ENCODE data around the gene CCNB1. TPM values are rescaled to one million over a fixed set of nuclear protein-coding genes. Genes with fewer than 3 reads are reported as not detected.
"Not testable (repeated sequence)": the region's sequence is repeated elsewhere in the genome, so short reads cannot be mapped to it uniquely, and the experiment has no call there.

The CCNB1 gene
- total RNA-seq, 2 experiments from 2014 or later: 1.4 to 1.5 TPM

DNA sequence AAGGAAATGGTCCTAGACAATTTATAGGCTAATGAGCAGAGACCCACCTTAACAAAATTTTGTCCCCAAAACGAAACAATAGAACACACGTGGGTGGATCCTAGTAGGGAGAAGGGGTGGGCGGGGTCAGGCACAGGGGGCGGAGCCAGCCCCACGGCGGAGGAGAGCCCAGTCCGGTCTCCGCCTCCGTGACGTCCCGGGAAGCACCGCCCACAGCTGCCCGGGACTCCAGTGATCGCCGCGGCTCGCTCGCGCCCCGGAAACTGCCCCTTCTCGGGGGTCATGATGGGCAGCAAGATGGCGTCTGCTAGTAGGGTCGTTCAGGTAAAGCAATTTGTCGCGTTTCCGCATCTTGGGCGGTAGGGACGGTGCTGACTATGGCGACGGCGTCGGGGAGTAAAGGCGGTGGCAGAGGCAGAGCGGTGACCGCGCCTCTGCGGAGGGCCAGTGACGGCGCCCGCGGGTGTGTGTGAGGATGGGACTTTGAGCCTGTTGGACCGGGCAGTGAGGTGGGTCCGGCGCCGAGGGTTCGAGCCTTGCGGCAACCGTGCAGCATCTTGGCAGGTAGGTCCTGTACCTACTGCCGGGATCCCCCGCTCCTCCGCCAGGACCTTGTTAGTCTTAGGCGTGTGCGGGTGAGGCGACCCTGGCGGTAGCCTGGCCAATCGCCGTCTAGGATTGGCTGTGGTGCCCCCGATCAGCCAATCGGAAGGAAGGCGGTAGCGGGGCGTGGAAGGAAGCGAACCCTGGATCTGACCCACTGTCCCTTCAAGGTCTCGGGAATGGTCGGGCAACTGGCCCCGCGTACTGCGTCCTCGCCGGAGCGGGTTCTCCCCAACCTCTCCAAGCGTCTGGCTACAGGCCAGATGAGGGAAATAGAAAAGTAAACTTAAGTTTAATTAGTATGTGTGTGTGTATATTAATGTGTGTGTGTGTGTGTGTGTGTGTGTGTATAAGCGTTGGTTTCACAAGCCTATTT is 50.9 kb downstream of the CCNB1 start:
- Histone ChIP-seq H3K36me3 (ENCODE audit: insufficient read depth, low read length) (peaks cover 3% of the 10 kb centered on the region), H3K9me3 (ENCODE audit: control insufficient read depth in 1 of 2, insufficient read depth in 1 of 2, low read length in 2 of 2) (peaks cover 0 to 3% of the 10 kb centered on the region in 2 experiments), H3K27me3 (ENCODE audit: control insufficient read depth in 1 of 2, insufficient read depth in 2 of 2, low read length in 2 of 2) (no peaks in the 10 kb centered on the region), H3K27ac (ENCODE audit: low read depth in 1 of 2, low read length in 2 of 2) (peak overlapping the region; percentile 88 to 93), H3K4me3 (ENCODE audit: low read length) (peak overlapping the region; percentile 89), H3K4me1 (ENCODE audit: insufficient read depth, low read length) (peaks cover 5% of the 10 kb centered on the region)
- Mint-ChIP-seq H3K36me3 (ENCODE audit: low read depth) (peaks cover 20% of the 10 kb centered on the region), H3K9me3 (no peaks in the 10 kb centered on the region), H3K4me3 (peak overlapping the region; percentile 95), H3K4me1 (ENCODE audit: low read depth) (peaks cover 36% of the 10 kb centered on the region), H3K27me3 (no peaks in the 10 kb centered on the region), H3K27ac (peak overlapping the region; percentile 98)
- CTCF ChIA-PET: interaction anchor here (1.1 to 1.5 kb wide), 3 partner anchors 17 to 124 kb away, joined by 4 to 8 read pairs (median 6); partner anchors contain the start of genes CDK7 and SLC30A5
- POLR2A ChIA-PET: interaction anchor here (0.6 to 3.3 kb wide), 7 partner anchors 16 to 945 kb away, joined by 3 to 24 read pairs (median 4); partner anchors contain the start of gene CDK7
- intact Hi-C loops (cut with DNase I, micrococcal nuclease): loop anchor here (1.0 to 10.0 kb wide), 5 partner anchors 16 to 151 kb away; partner anchors contain the start of genes CDK7 (in 2 of the 2), CENPH (in 2 of the 2), AK6 (in 1 of the 2) and CCDC125 (in 1 of the 2)
- peak; percentile 91 for ATAC-seq (ENCODE audit: poor library complexity)
- DNase-seq: peak; percentile 85 to 99 (median 94)
- TF ChIP-seq, protein P1, sequence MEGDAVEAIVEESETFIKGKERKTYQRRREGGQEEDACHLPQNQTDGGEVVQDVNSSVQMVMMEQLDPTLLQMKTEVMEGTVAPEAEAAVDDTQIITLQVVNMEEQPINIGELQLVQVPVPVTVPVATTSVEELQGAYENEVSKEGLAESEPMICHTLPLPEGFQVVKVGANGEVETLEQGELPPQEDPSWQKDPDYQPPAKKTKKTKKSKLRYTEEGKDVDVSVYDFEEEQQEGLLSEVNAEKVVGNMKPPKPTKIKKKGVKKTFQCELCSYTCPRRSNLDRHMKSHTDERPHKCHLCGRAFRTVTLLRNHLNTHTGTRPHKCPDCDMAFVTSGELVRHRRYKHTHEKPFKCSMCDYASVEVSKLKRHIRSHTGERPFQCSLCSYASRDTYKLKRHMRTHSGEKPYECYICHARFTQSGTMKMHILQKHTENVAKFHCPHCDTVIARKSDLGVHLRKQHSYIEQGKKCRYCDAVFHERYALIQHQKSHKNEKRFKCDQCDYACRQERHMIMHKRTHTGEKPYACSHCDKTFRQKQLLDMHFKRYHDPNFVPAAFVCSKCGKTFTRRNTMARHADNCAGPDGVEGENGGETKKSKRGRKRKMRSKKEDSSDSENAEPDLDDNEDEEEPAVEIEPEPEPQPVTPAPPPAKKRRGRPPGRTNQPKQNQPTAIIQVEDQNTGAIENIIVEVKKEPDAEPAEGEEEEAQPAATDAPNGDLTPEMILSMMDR (IDR thresholded peaks at IDR 0.05): no peak

DNA sequence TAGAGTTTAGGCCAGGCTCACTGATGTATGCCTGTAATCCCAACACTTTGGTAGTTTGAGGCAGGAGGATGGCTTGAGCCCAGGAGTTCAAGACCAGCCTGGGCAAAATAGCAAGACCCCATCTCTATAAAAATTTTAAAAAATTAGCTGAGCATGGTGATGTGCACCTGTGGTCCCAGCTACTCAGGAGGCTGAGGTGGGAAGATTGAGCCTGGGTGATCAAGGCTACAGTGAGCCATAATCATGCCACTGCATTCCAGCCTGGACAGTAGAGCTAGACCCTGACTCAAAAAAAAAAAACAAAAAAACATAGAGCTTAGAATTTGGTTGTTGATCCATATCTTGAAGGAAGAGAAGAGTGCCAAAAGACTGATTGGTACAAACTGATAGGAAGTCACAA is 53.0 kb downstream of the CCNB1 start:
- TF ChIP-seq, protein P1 (IDR thresholded peaks at IDR 0.05): no peak
- intact Hi-C loops (cut with DNase I, micrococcal nuclease): loop anchor here (5.0 to 10.0 kb wide), 2 partner anchors 55 to 112 kb away; partner anchors contain the start of genes CCDC125 (in 1 of the 2) and CCNB1 (in 1 of the 2)
- H3K4me1 ChIP-seq (ENCODE audit: insufficient read depth, low read length): peaks cover 5% of the 10 kb centered on the region
- Mint-ChIP-seq H3K4me1 (ENCODE audit: low read depth) (peaks cover 35% of the 10 kb centered on the region), H3K27ac (no peak overlapping the region), H3K9me3 (no peaks in the 10 kb centered on the region), H3K36me3 (ENCODE audit: low read depth) (peaks cover 20% of the 10 kb centered on the region), H3K27me3 (no peaks in the 10 kb centered on the region), H3K4me3 (peak overlapping the region; percentile 51)
- H3K4me3 ChIP-seq (ENCODE audit: low read length): no peak overlapping the region
- CTCF ChIA-PET: no interaction called here
- peaks cover 5% of the 10 kb centered on the region for H3K36me3 ChIP-seq (ENCODE audit: insufficient read depth, low read length)
- no peak overlapping the region for H3K27ac ChIP-seq (ENCODE audit: low read depth in 1 of 2, low read length in 2 of 2)
- H3K27me3 ChIP-seq (ENCODE audit: control insufficient read depth in 1 of 2, insufficient read depth in 2 of 2, low read length in 2 of 2): no peaks in the 10 kb centered on the region
- peaks cover 0 to 3% of the 10 kb centered on the region in 2 experiments for H3K9me3 ChIP-seq (ENCODE audit: control insufficient read depth in 1 of 2, insufficient read depth in 1 of 2, low read length in 2 of 2)
- ATAC-seq (ENCODE audit: poor library complexity) (no peak), DNase-seq (no peak)
- POLR2A ChIA-PET: no interaction called here

DNA sequence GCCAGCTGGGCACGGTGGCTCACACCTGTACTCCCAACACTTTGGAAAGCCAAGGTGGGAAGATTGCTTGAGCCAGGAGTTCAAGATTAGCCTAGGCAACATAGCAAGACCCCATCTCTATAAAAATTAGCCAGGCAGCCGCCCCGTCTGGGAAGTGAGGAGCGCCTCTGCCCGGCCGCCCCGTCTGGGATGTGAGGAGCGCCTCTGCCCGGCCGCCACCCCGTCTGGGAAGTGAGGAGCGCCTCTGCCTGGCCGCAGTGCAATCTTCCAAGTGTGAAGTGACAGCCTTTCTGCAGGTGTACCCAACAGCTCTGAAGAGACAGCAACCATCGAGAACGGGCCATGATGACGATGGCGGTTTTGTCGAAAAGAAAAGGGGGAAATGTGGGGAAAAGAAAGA is 53.4 kb downstream of the CCNB1 start:
- H3K9me3 ChIP-seq (ENCODE audit: control insufficient read depth in 1 of 2, insufficient read depth in 1 of 2, low read length in 2 of 2); H3K4me3 ChIP-seq (ENCODE audit: low read length); H3K4me1 ChIP-seq (ENCODE audit: insufficient read depth, low read length); H3K27me3 ChIP-seq (ENCODE audit: control insufficient read depth in 1 of 2, insufficient read depth in 2 of 2, low read length in 2 of 2); H3K36me3 ChIP-seq (ENCODE audit: insufficient read depth, low read length); CTCF ChIA-PET; intact Hi-C loops (cut with DNase I, micrococcal nuclease); H3K27ac Mint-ChIP-seq; H3K9me3 Mint-ChIP-seq; DNase-seq; H3K27me3 Mint-ChIP-seq; POLR2A ChIA-PET; ATAC-seq (ENCODE audit: poor library complexity); H3K27ac ChIP-seq (ENCODE audit: low read depth in 1 of 2, low read length in 2 of 2): not testable (repeated sequence)
- Mint-ChIP-seq H3K4me3 (peak overlapping the region; percentile 51), H3K36me3 (ENCODE audit: low read depth) (peaks cover 20% of the 10 kb centered on the region), H3K4me1 (ENCODE audit: low read depth) (peaks cover 32% of the 10 kb centered on the region)

DNA sequence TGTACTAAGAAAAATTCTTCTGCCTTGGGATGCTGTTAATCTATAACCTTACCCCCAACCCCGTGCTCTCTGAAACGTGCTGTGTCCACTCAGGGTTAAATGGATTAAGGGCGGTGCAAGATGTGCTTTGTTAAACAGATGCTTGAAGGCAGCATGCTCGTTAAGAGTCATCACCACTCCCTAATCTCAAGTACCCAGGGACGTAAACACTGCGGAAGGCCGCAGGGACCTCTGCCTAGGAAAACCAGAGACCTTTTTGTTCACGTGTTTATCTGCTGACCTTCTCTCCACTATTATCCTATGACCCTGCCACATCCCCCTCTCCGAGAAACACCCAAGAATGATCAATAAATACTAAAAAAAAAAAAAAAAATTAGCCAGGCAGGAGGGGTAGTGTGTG is 53.9 kb downstream of the CCNB1 start:
- POLR2A ChIA-PET; ATAC-seq (ENCODE audit: poor library complexity); H3K27ac ChIP-seq (ENCODE audit: low read depth in 1 of 2, low read length in 2 of 2); H3K9me3 ChIP-seq (ENCODE audit: control insufficient read depth in 1 of 2, insufficient read depth in 1 of 2, low read length in 2 of 2); H3K4me3 ChIP-seq (ENCODE audit: low read length); H3K27ac Mint-ChIP-seq; H3K36me3 ChIP-seq (ENCODE audit: insufficient read depth, low read length); H3K9me3 Mint-ChIP-seq; H3K4me3 Mint-ChIP-seq; H3K27me3 Mint-ChIP-seq; H3K4me1 ChIP-seq (ENCODE audit: insufficient read depth, low read length); H3K27me3 ChIP-seq (ENCODE audit: control insufficient read depth in 1 of 2, insufficient read depth in 2 of 2, low read length in 2 of 2); DNase-seq: not testable (repeated sequence)
- CTCF ChIA-PET: interaction anchor here (2.2 kb wide), 1 partner anchor 14 kb away, joined by 6 read pairs; the partner anchor contains the start of gene CDK7
- Mint-ChIP-seq H3K36me3 (ENCODE audit: low read depth) (peaks cover 24% of the 10 kb centered on the region), H3K4me1 (ENCODE audit: low read depth) (peaks cover 32% of the 10 kb centered on the region)
- intact Hi-C loops (cut with DNase I, micrococcal nuclease): loop anchor here in 1 of 2 experiments (1.0 kb wide), 1 partner anchor 10 kb away; no protein-coding TSS in a partner anchor

Data from CD4-positive, alpha-beta T cell (primary cell).